B cell (primary cell): Measurements from ENCODE around the gene ACSS1. TPM values are rescaled to one million over a fixed set of nuclear protein-coding genes. Genes with fewer than 3 reads are reported as not detected.

ENCODE experiments used
- ATAC-seq: fragments of 200-7000 bp; cut with Tn5 transposase; one replicate; pipeline ENCODE4 v1.10.0; 2021; ENCODE audit warnings: low read depth, mild to moderate bottlenecking, moderate number of reproducible peaks, moderate library complexity
- CTCF ChIA-PET: fragments of 350-600 bp; sonication (Branson Sonifier 250); formaldehyde crosslinking; loops from one replicate; lab custom pipeline; 2021; ENCODE audit warnings: antibody characterized with exemption, inconsistent platforms; lab: Charles Lee
- POLR2A ChIA-PET: fragments of 350-600 bp; sonication (Branson Sonifier 250); formaldehyde crosslinking; loops from one replicate; lab custom pipeline; 2021; ENCODE audit warnings: antibody characterized with exemption; lab: Charles Lee
- DNase-seq: peaks from one replicate; pipeline ENCODE4 v3.0.0; 2013
- H2AFZ ChIP-seq: 2 replicates; pipeline ENCODE4 v1.6.1; 2012; ENCODE audit warnings: mild to moderate bottlenecking, low read depth, low read length; ENCODE audit not compliant: insufficient read depth, poor library complexity, severe bottlenecking
- H3K27ac ChIP-seq, 2 donors: 1 replicate in 1 of 2; 2 replicates in 1 of 2; pipeline ENCODE4 v1.5.1; 2012 to 2013; ENCODE audit warnings: low read length in 2 of 2, mild to moderate bottlenecking in 2 of 2, moderate library complexity in 1 of 2
- H3K27me3 ChIP-seq, 4 experiments: fragments of 200-600 bp in 1 of 4; sonication (generic) in 1 of 4; replicated peaks in 1 of 4; 1 replicate in 2 of 4; 2 replicates in 2 of 4; pipeline versions ENCODE4 v1.6.1 to v1.7.0; 2013 to 2016; ENCODE audit warnings: low read length in 3 of 4, mild to moderate bottlenecking in 2 of 4, mixed read lengths in 1 of 4, moderate library complexity in 1 of 4; ENCODE audit not compliant: insufficient read depth in 4 of 4, control insufficient read depth in 3 of 4; ENCODE audit errors: control extremely low read depth in 1 of 4
- H3K36me3 ChIP-seq, 2 experiments: replicated peaks in 1 of 2; 1 replicate in 1 of 2; 2 replicates in 1 of 2; pipeline versions ENCODE4 v1.6.1 to v1.7.1; 2013; ENCODE audit warnings: low read length in 1 of 2; ENCODE audit not compliant: insufficient read depth in 2 of 2, control insufficient read depth in 1 of 2; ENCODE audit errors: control extremely low read depth in 1 of 2, extremely low read depth in 1 of 2
- H3K4me1 ChIP-seq, 2 donors: fragments of 200-600 bp in 1 of 2; sonication (generic) in 1 of 2; 1 replicate in 1 of 2; 2 replicates in 1 of 2; pipeline versions ENCODE4 v1.5.1 to v1.6.1; 2013 to 2017; ENCODE audit warnings: low read length in 2 of 2; ENCODE audit not compliant: control insufficient read depth in 2 of 2, insufficient read depth in 2 of 2
- H3K4me2 ChIP-seq: replicated peaks from 2 replicates; pipeline ENCODE3; 2012; ENCODE audit warnings: mild to moderate bottlenecking, low read depth, low read length; ENCODE audit not compliant: poor library complexity, severe bottlenecking
- H3K4me3 ChIP-seq, 5 experiments: fragments of 200-600 bp in 1 of 5; sonication (generic) in 1 of 5; 1 replicate in 3 of 5; 2 replicates in 2 of 5; pipeline versions ENCODE4 v1.5.1 to v1.7.0; 2011 to 2016; ENCODE audit warnings: low read length in 4 of 5, mild to moderate bottlenecking in 4 of 5, low read depth in 2 of 5, control low read depth in 1 of 5, moderate library complexity in 1 of 5; ENCODE audit not compliant: insufficient read depth in 1 of 5; ENCODE audit errors: control extremely low read depth in 1 of 5, extremely low read depth in 1 of 5
- H3K79me2 ChIP-seq: fragments of 200-600 bp; sonication (generic); one replicate; pipeline ENCODE4 v1.6.0; 2016; ENCODE audit warnings: low read length; ENCODE audit not compliant: control insufficient read depth, insufficient read depth
- H3K9ac ChIP-seq: fragments of 200-600 bp; sonication (generic); 2 replicates; pipeline ENCODE4 v1.6.1; 2017; ENCODE audit warnings: mild to moderate bottlenecking, low read length, moderate library complexity
- H3K9me3 ChIP-seq, 3 donors: one replicate each; pipeline versions ENCODE4 v1.6.1 to v1.7.1; 2013; ENCODE audit warnings: low read length in 2 of 3; ENCODE audit not compliant: control insufficient read depth in 2 of 3, insufficient read depth in 1 of 3; ENCODE audit errors: control extremely low read depth in 1 of 3
- H4K20me1 ChIP-seq: 2 replicates; pipeline ENCODE4 v1.6.0; 2012; ENCODE audit warnings: mild to moderate bottlenecking, low read length; ENCODE audit not compliant: insufficient read depth, control insufficient read depth, poor library complexity, severe bottlenecking
- H3K27ac Mint-ChIP-seq: one replicate; pipeline ENCODE4 v1.8.0; 2021; ENCODE audit warnings: mixed read lengths
- H3K27me3 Mint-ChIP-seq: one replicate; pipeline ENCODE4 v1.8.0; 2021; ENCODE audit warnings: mixed read lengths
- H3K4me1 Mint-ChIP-seq: one replicate; pipeline ENCODE4 v1.8.0; 2021; ENCODE audit warnings: mixed read lengths
- H3K4me3 Mint-ChIP-seq: one replicate; pipeline ENCODE4 v1.8.0; 2021; ENCODE audit warnings: mixed read lengths
- H3K9me3 Mint-ChIP-seq: one replicate; pipeline ENCODE4 v1.8.0; 2022; ENCODE audit warnings: mixed read lengths; ENCODE audit not compliant: insufficient read depth
- EZH2 ChIP-seq: IDR thresholded peaks from 2 replicates; pipeline ENCODE4 v1.6.1; 2012; ENCODE audit warnings: borderline replicate concordance, low read depth, mild to moderate bottlenecking, moderate library complexity, low read length; ENCODE audit not compliant: insufficient read depth, poor library complexity, severe bottlenecking
- WGBS: methylation state at CpG from one replicate; pipeline ENCODE4 v1.1.5; 2013; ENCODE audit warnings: missing lambda C conversion rate; ENCODE audit not compliant: insufficient coverage; 5-methylcytosine and 5-hydroxymethylcytosine counted together
- intact Hi-C: fragments of 100-400 bp; cut with micrococcal nuclease; formaldehyde crosslinking; loops from one replicate; pipeline ENCODE4 v1.10.0; 2022
- polyA plus RNA-seq: library from polyadenylated mRNA; depleted of rRNA; stranded (reverse); fragments of >200 nt; gene quantifications from 2 replicates; pipeline ENCODE4 v1.2.3, GENCODE V29; 2012
- small RNA-seq: library from RNA; depleted of rRNA; stranded (forward); fragments of <200 nt; gene quantifications from one replicate; pipeline ENCODE3, GENCODE V24; 2012; ENCODE audit warnings: low replicate concordance, low read depth; ENCODE audit not compliant: insufficient read length
- total RNA-seq, 2 donors: library from RNA; stranded (reverse); fragments of 120-200 nt in 1 of 2; gene quantifications; 1 replicate in 1 of 2; 2 replicates in 1 of 2; pipeline versions ENCODE4 v1.2.3 to v1.2.4, GENCODE V29; 2013 to 2022
- TF ChIP-seq, protein P1 (sequence below): fragments of 200-600 bp; IDR thresholded peaks from one replicate; pipeline ENCODE4 v1.8.0; 2022; ENCODE audit warnings: antibody characterized with exemption, mild to moderate bottlenecking

Gene ACSS1
- total and polyA plus RNA-seq, 2 donors (not counting 1 experiment from before 2014, with no cell fraction given), result 82.7 to 95.5 TPM

DNA sequence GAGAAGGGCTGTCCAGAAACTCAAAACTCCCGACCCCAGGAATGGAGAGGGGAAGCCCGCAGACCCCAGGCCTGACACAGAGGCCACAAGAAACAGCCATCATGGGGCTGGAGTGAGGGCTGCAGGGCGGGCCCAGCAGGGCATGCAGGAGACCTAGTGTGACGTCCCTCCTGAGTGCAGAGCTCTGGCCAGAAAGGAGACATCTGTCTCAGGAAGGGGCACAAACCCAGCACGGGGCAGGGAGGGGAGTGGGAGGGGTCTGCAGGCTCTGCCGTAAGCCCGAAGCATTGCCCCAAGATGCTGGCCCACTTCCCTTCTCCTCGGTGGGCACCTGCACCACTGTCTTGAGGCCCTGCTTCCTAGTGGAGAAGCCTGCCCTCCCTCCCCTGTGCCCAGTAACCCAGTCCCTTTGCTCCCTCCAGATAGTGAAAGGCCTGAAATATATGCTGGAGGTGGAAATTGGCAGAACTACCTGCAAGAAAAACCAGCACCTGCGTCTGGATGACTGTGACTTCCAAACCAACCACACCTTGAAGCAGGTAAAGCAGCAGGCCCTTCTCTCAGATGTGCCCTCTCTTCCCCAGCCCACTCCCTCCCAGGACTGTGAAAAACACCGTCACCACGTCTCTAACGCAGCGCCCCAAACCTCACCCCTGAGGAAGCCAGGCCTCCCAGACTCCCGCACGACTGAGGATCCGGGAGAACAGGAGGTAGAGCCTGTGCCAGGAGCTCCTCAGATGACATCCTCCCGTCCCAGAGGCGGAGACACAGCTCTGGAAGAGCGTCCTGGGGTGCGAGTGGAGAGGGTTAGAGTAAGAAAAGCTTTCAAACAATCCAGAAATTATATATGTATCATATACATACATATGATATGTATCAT lies 99.2 kb downstream of the ACSS1 start:
- peaks cover 17% of the 10 kb centered on the region for H3K4me1 Mint-ChIP-seq
- intact Hi-C loops, result no loop called here
- no peak overlapping the region for H3K4me3 Mint-ChIP-seq
- no peak overlapping the region for H3K4me2 ChIP-seq
- H3K4me3 ChIP-seq, result no peak overlapping the region
- H3K9me3 Mint-ChIP-seq, result no peaks in the 10 kb centered on the region
- no peak for DNase-seq
- POLR2A ChIA-PET, result no interaction called here
- H3K27me3 ChIP-seq, result no peaks in the 10 kb centered on the region
- H3K36me3 ChIP-seq, result peaks cover 5 to 26% of the 10 kb centered on the region in 2 experiments
- H3K27me3 Mint-ChIP-seq, result no peaks in the 10 kb centered on the region
- no peak overlapping the region for H3K27ac ChIP-seq
- TF ChIP-seq, protein P1, sequence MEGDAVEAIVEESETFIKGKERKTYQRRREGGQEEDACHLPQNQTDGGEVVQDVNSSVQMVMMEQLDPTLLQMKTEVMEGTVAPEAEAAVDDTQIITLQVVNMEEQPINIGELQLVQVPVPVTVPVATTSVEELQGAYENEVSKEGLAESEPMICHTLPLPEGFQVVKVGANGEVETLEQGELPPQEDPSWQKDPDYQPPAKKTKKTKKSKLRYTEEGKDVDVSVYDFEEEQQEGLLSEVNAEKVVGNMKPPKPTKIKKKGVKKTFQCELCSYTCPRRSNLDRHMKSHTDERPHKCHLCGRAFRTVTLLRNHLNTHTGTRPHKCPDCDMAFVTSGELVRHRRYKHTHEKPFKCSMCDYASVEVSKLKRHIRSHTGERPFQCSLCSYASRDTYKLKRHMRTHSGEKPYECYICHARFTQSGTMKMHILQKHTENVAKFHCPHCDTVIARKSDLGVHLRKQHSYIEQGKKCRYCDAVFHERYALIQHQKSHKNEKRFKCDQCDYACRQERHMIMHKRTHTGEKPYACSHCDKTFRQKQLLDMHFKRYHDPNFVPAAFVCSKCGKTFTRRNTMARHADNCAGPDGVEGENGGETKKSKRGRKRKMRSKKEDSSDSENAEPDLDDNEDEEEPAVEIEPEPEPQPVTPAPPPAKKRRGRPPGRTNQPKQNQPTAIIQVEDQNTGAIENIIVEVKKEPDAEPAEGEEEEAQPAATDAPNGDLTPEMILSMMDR, result no peak
- no peak for TF ChIP-seq EZH2
- no peak overlapping the region for H3K9ac ChIP-seq
- peaks cover 5 to 10% of the 10 kb centered on the region in 2 donors for H3K4me1 ChIP-seq
- H3K27ac Mint-ChIP-seq, result no peak overlapping the region
- CTCF ChIA-PET, result no interaction called here
- no peak for ATAC-seq
- H3K9me3 ChIP-seq, result no peaks in the 10 kb centered on the region
- H4K20me1 ChIP-seq, result no peaks in the 10 kb centered on the region
- H3K79me2 ChIP-seq, result no peaks in the 10 kb centered on the region
- H2AFZ ChIP-seq, result no peak overlapping the region
- WGBS, result 92% methylated on average over 13 of the region's 20 CpGs

- Mint-ChIP-seq H3K27me3 (no peaks in the 10 kb centered on the region), H3K9me3 (no peaks in the 10 kb centered on the region), H3K4me1 (peaks cover 18% of the 10 kb centered on the region), H3K27ac (no peak overlapping the region), H3K4me3 (no peak overlapping the region)
- no peak for TF ChIP-seq EZH2
- H3K4me2 ChIP-seq, result no peak overlapping the region
- H3K27me3 ChIP-seq, result no peaks in the 10 kb centered on the region
- no peak overlapping the region for H3K4me3 ChIP-seq
- CTCF ChIA-PET, result no interaction called here
- no peaks in the 10 kb centered on the region for H3K9me3 ChIP-seq
- no peaks in the 10 kb centered on the region for H4K20me1 ChIP-seq
- intact Hi-C loops, result no loop called here
- H3K4me1 ChIP-seq, result peaks cover 5 to 10% of the 10 kb centered on the region in 2 donors
- no peak overlapping the region for H3K27ac ChIP-seq
- DNase-seq (no peak), ATAC-seq (no peak)
- WGBS, result 98% methylated on average over 17 of the region's 18 CpGs
- no peak overlapping the region for H2AFZ ChIP-seq
- H3K9ac ChIP-seq, result no peak overlapping the region
- peaks cover 0 to 13% of the 10 kb centered on the region in 2 experiments for H3K36me3 ChIP-seq
- no peaks in the 10 kb centered on the region for H3K79me2 ChIP-seq
- POLR2A ChIA-PET, result no interaction called here
These were observed 100.5 kb downstream of the ACSS1 start for GRCh38 chr20:24957326-24958016.

Small RNA genes within 50 kb of the gene (small RNA-seq; reads per million reads assigned to genes)
- not detected for gene RNU6-1257P

Other genes starting within 250 kb of the ACSS1 start
- gene CST7, start 108.9 kb downstream of the ACSS1 start, total RNA-seq, result 0.56 and 0.94 TPM in 2 replicates
- 3.4 and 3.7 TPM in 2 replicates for gene CST7, start 108.9 kb downstream of the ACSS1 start, polyA plus RNA-seq
- gene APMAP, start 65.4 kb downstream of the ACSS1 start, total RNA-seq, result 28.0 and 28.2 TPM in 2 replicates
- gene APMAP, start 65.4 kb downstream of the ACSS1 start, polyA plus RNA-seq, result 9.1 and 9.8 TPM in 2 replicates
- gene VSX1, start 24.0 kb upstream of the ACSS1 start, total RNA-seq, result not detected in 2 replicates
- not detected in 2 replicates for gene VSX1, start 24.0 kb upstream of the ACSS1 start, polyA plus RNA-seq
- 64.4 and 71.3 TPM in 2 replicates for gene ENTPD6, start 137.6 kb upstream of the ACSS1 start, total RNA-seq
- 79.8 and 103 TPM in 2 replicates for gene ENTPD6, start 137.6 kb upstream of the ACSS1 start, polyA plus RNA-seq
- gene PYGB, start 189.9 kb upstream of the ACSS1 start, total RNA-seq, result 30.6 and 30.8 TPM in 2 replicates
- 21.9 and 22.5 TPM in 2 replicates for gene PYGB, start 189.9 kb upstream of the ACSS1 start, polyA plus RNA-seq